Measurements from ENCODE around the gene ITGB3. TPM values are rescaled to one million over a fixed set of nuclear protein-coding genes. Genes with fewer than 3 reads are reported as not detected.
A peak's percentile ranks its signal among the peaks of the same experiment; 100 is the strongest.

Gene ITGB3
- total and polyA plus RNA-seq, 10 donors, result 0.30 to 56.0 (median 31.1) TPM

DNA sequence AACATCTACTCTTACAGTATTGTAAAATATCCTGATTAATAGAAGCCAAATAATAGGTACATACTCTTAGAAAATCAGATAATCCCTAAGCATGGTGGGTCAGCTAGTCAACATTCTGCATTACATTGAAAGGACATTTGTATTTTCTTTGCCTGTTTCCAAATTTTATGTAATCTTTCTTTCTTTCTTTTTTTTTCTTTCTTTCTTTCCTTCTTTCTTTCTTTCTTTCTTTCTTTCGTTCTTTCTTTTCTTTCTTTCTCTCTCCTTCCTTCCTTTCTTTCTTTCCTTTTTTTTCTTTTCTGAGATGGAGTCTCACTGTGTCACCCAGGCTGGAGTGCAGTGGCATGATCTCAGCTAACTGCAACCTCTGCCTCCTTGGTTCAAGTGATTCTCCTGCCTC is 18.9 kb downstream of the ITGB3 start:
- Histone ChIP-seq H3K4me3 (no peak overlapping the region), H3K27ac (no peak overlapping the region), H3K4me1 (peaks cover 2 to 32% (median 21%) of the 10 kb centered on the region in 6 donors), H3K27me3 (replicated peaks in 1 of 7) (no peaks in the 10 kb centered on the region), H3K36me3 (no peaks in the 10 kb centered on the region), H3K9me3 (peaks cover 0 to 6% (median 0%) of the 10 kb centered on the region in 8 donors)
- DNase-seq, result no peak
- TF ChIP-seq POLR2AphosphoS5 (IDR thresholded peaks at IDR 0.05) (no peak), POLR2A (IDR thresholded peaks at IDR 0.05) (no peak)
- TF ChIP-seq, protein P1, sequence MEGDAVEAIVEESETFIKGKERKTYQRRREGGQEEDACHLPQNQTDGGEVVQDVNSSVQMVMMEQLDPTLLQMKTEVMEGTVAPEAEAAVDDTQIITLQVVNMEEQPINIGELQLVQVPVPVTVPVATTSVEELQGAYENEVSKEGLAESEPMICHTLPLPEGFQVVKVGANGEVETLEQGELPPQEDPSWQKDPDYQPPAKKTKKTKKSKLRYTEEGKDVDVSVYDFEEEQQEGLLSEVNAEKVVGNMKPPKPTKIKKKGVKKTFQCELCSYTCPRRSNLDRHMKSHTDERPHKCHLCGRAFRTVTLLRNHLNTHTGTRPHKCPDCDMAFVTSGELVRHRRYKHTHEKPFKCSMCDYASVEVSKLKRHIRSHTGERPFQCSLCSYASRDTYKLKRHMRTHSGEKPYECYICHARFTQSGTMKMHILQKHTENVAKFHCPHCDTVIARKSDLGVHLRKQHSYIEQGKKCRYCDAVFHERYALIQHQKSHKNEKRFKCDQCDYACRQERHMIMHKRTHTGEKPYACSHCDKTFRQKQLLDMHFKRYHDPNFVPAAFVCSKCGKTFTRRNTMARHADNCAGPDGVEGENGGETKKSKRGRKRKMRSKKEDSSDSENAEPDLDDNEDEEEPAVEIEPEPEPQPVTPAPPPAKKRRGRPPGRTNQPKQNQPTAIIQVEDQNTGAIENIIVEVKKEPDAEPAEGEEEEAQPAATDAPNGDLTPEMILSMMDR (IDR thresholded peaks at IDR 0.05 in 8 of 11, conservative IDR thresholded peaks at IDR 0.05 in 3 of 11), result no peak
- 80 to 96% (median 89%) methylated on average over 1 of the region's 1 CpG for WGBS, 5 donors
- intact Hi-C loops (cut with DNase I; ENCODE audit: low total_unique reads), result no loop called here

DNA sequence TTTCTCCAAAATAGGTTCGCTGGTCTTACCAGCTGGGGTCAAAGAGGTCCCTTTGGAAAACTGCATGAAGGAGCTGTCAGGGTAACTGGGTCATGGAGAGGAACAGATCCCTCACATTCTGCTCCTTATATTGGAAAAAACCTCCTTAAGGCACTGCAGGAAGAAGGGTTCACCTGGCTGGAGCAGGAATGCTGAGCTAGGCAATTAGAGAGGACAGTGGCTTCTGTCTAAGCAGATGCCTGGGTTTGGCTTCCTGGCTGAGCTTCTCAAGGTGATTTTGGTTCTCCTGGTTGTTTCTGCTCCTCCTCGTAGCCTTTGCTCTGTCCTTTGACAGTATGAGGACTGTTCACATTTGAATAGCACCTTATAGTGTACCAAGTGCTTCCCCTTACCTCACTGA is 19.6 kb downstream of the ITGB3 start:
- Histone ChIP-seq H3K9me3 (peaks cover 0 to 6% (median 0%) of the 10 kb centered on the region in 8 donors), H3K4me1 (peaks cover 8 to 40% (median 29%) of the 10 kb centered on the region in 6 donors), H3K27me3 (replicated peaks in 1 of 7) (no peaks in the 10 kb centered on the region), H3K27ac (no peak overlapping the region), H3K4me3 (no peak overlapping the region), H3K36me3 (no peaks in the 10 kb centered on the region)
- DNase-seq, result no peak
- no peak for TF ChIP-seq POLR2A (IDR thresholded peaks at IDR 0.05)
- TF ChIP-seq, protein P1 (IDR thresholded peaks at IDR 0.05 in 8 of 11, conservative IDR thresholded peaks at IDR 0.05 in 3 of 11), result no peak
- TF ChIP-seq POLR2AphosphoS5 (IDR thresholded peaks at IDR 0.05), result no peak
- intact Hi-C loops (cut with DNase I; ENCODE audit: low total_unique reads), result no loop called here
- WGBS, 5 donors, result 79 to 91% (median 88%) methylated on average over 2 of the region's 2 CpGs

DNA sequence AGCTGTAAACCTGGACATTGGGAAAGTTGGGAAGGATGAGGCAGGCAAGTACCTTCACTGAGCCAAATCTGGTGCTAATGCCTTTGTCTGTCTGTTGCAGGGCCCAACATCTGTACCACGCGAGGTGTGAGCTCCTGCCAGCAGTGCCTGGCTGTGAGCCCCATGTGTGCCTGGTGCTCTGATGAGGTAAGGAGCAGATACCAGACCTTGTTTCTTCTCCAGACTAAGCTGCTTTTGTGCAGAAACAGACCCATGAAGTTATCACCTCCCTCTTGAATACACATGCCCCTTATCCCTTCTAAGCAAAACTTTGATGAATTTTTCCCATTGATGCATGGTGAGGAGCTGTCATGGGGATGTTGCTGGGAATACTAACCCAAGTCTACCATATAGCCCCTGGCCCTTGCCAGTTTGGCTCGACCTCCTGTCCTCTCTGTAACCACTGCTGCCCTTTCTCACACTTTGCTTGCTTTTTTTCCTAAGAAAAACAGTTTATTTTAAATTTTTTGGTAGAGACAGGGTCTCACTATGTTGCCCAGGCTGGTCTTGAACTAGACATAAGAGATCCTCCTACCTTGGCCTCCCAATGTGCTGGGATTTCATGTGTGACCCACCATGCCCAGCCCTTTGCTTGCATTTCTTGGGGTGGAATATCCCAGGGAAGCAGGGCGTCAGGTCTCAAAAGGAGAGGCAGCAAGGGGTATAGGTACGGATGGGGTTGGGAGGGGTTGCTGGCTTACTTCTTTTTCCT is 20.9 kb downstream of the ITGB3 start:
- no peaks in the 10 kb centered on the region for H3K9me3 ChIP-seq
- H3K27ac ChIP-seq, result peak overlapping the region in 1 of 8 donors; percentile 75
- no peak for DNase-seq
- H3K36me3 ChIP-seq, result no peaks in the 10 kb centered on the region
- WGBS, 5 donors, result 87 to 94% (median 93%) methylated on average over 3 to 5 of the region's 5 CpGs
- H3K4me3 ChIP-seq, result no peak overlapping the region
- intact Hi-C loops (cut with DNase I; ENCODE audit: low total_unique reads), result no loop called here
- H3K4me1 ChIP-seq, result peaks cover 16 to 52% (median 41%) of the 10 kb centered on the region in 6 donors
- no peaks in the 10 kb centered on the region for H3K27me3 ChIP-seq (replicated peaks in 1 of 7)
- TF ChIP-seq POLR2A (IDR thresholded peaks at IDR 0.05), result no peak
- TF ChIP-seq, protein P1 (IDR thresholded peaks at IDR 0.05 in 8 of 11, conservative IDR thresholded peaks at IDR 0.05 in 3 of 11), result no peak
- TF ChIP-seq POLR2AphosphoS5 (IDR thresholded peaks at IDR 0.05), result no peak

DNA sequence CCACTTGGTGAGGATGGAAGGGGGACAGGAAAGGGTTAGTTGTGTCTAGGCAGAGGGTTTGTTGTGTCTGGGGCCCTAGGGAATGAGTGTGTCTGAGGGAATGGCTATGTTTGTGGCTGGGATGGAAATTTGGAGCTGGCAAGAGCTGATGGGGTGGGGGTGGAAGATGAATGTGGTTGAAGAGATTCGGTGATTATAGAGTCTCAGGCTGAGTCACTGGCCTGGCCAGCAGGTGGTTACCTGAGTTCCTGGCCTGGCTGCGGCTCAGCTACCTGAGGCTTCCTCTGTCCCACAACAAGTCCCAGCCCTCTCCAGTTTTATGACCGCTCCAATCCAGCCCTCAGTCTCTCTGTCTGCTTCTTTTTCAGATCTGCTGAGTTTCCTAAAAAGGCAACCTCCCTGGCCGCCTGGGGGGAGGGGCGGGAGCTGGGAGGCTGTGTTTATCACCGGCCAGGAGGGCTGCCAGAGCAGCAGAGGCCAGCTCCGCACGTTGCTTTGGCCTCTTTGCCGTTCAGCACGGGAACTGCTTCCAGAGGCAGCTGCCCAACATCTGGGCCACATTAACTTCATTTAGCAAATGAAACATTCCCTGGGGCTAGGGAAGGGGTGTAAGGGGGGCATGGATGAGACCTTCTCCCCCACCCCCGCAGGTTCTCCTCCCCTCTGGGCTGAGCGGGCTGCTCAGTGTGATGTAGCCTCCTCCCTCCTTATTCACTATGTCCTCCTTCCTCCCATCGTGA is 21.8 kb downstream of the ITGB3 start:
- H3K36me3 ChIP-seq, result no peaks in the 10 kb centered on the region
- DNase-seq, result no peak
- intact Hi-C loops (cut with DNase I; ENCODE audit: low total_unique reads), result no loop called here
- H3K27ac ChIP-seq, result peak overlapping the region in 7 of 8 donors; percentile 0 to 83 (median 54)
- H3K9me3 ChIP-seq, result no peaks in the 10 kb centered on the region
- no peaks in the 10 kb centered on the region for H3K27me3 ChIP-seq (replicated peaks in 1 of 7)
- 62 to 74% (median 67%) methylated on average over 13 of the region's 13 CpGs for WGBS, 5 donors
- peaks cover 21 to 62% (median 48%) of the 10 kb centered on the region in 6 donors for H3K4me1 ChIP-seq
- no peak for TF ChIP-seq POLR2A (IDR thresholded peaks at IDR 0.05)
- TF ChIP-seq POLR2AphosphoS5 (IDR thresholded peaks at IDR 0.05), result peak in 1 of 3 donors; percentile 20
- TF ChIP-seq, protein P1 (IDR thresholded peaks at IDR 0.05 in 8 of 11, conservative IDR thresholded peaks at IDR 0.05 in 3 of 11), result no peak
- H3K4me3 ChIP-seq, result no peak overlapping the region

Measured in spleen (tissue), 11 donors.